Ascending aorta (tissue), 2 donors: ENCODE measurements around the gene CFAP54. TPM values are rescaled to one million over a fixed set of nuclear protein-coding genes. Genes with fewer than 3 reads are reported as not detected.

Source experiments
- DNase-seq, 2 donors: peaks; one replicate each; pipeline ENCODE4 v3.0.0-alpha.2; 2019; ENCODE audit warnings: low spot score in 2 of 2
- H3K27ac ChIP-seq, 2 donors: fragments of 200-600 bp; sonication (generic); one replicate each; pipeline ENCODE4 v1.5.1; 2016 to 2017; ENCODE audit warnings: mild to moderate bottlenecking in 1 of 2
- H3K27me3 ChIP-seq: fragments of 200-600 bp; sonication (generic); one replicate; pipeline ENCODE4 v1.5.1; 2017
- H3K36me3 ChIP-seq, 2 donors: fragments of 200-600 bp; sonication (generic); one replicate each; pipeline ENCODE4 v1.5.1; 2016
- H3K4me1 ChIP-seq, 2 donors: fragments of 200-600 bp; sonication (generic); one replicate each; pipeline ENCODE4 v1.5.1; 2016 to 2017; ENCODE audit warnings: mild to moderate bottlenecking in 1 of 2
- H3K4me3 ChIP-seq, 2 donors: fragments of 200-600 bp; sonication (generic); one replicate each; pipeline ENCODE4 v1.5.1; 2016 to 2017; ENCODE audit warnings: mild to moderate bottlenecking in 1 of 2
- H3K9me3 ChIP-seq, 2 donors: fragments of 200-600 bp; sonication (generic); one replicate each; pipeline ENCODE4 v1.5.1; 2016
- CTCF ChIP-seq, 3 experiments: fragments of 200-600 bp in 2 of 3; fragments of 450-650 bp in 1 of 3; sonication (generic) in 2 of 3; IDR thresholded peaks; one replicate each; pipeline ENCODE4 v1.5.1; 2016 to 2019; ENCODE audit warnings: antibody characterized with exemption in 3 of 3, mild to moderate bottlenecking in 1 of 3, moderate library complexity in 1 of 3
- intact Hi-C: fragments of 100-400 bp; cut with DNase I; formaldehyde crosslinking; loops from one replicate; pipeline ENCODE4 v1.15.1; 2023
- total RNA-seq: library from RNA; depleted of rRNA; stranded (reverse); fragments of >200 nt; gene quantifications from one replicate; pipeline ENCODE4 v1.1.0, GENCODE V29; 2016

Gene CFAP54
- total RNA-seq, 1 donor from 2014 or later, result not detected

DNA sequence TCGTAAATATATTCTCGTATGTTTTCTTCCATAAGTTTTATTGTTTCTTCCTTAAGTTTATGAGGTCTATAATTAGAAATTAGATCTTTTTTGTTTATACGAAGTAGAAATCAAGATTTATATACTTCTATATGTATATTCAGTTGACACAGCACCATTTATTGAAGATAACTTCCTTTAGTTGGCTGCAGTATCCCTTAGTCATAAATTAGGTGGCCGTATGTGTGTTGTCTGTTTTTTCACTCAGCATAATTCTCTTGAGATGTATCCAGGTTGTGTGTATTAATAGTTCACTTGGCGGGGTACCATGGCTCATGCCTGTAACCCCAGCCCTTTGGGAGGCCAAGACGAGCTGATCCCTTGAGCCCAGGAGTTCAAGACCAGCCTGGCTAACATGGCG is 40.5 kb downstream of the CFAP54 start:
- no peak overlapping the region for H3K4me3 ChIP-seq
- no peaks in the 10 kb centered on the region for H3K9me3 ChIP-seq
- no peaks in the 10 kb centered on the region for H3K4me1 ChIP-seq
- no peak overlapping the region for H3K27ac ChIP-seq
- no peaks in the 10 kb centered on the region for H3K36me3 ChIP-seq
- no peaks in the 10 kb centered on the region for H3K27me3 ChIP-seq
- no peak for TF ChIP-seq CTCF (IDR thresholded peaks at IDR 0.05)
- intact Hi-C loops, result no loop called here
- no peak for DNase-seq

GRCh38 chr12:96534339-96534738 is 45.0 kb downstream of the CFAP54 start:
- intact Hi-C loops, result no loop called here
- no peak for TF ChIP-seq CTCF (IDR thresholded peaks at IDR 0.05)
- no peak overlapping the region for H3K27ac ChIP-seq
- no peaks in the 10 kb centered on the region for H3K27me3 ChIP-seq
- no peaks in the 10 kb centered on the region for H3K36me3 ChIP-seq
- no peaks in the 10 kb centered on the region for H3K4me1 ChIP-seq
- DNase-seq, result no peak
- no peaks in the 10 kb centered on the region for H3K9me3 ChIP-seq
- H3K4me3 ChIP-seq, result no peak overlapping the region

DNA sequence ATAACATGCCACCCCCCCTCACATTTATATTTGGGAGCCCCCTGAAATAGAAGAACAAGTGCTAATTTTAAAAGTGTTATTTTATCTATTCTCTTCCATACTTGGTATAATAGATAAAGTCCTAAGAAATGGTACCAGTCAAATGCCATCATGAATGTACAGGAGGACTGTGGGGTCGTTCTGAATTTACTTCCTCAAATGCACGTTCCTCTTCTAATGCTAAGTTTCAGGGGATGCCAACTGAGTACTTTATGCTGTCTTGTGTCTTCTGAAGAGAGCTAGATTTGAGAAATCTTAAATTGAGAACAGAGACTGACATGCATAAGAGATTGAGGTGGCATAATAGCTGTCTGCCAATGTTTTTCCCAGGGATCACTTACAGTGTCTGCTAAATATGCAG is 59.0 kb downstream of the CFAP54 start:
- intact Hi-C loops, result no loop called here
- Histone ChIP-seq H3K27me3 (no peaks in the 10 kb centered on the region), H3K4me1 (no peaks in the 10 kb centered on the region), H3K9me3 (no peaks in the 10 kb centered on the region), H3K36me3 (no peaks in the 10 kb centered on the region), H3K4me3 (no peak overlapping the region), H3K27ac (no peak overlapping the region)
- DNase-seq, result no peak
- TF ChIP-seq CTCF (IDR thresholded peaks at IDR 0.05), result no peak

- Histone ChIP-seq H3K4me1 (no peaks in the 10 kb centered on the region), H3K4me3 (no peak overlapping the region), H3K27me3 (no peaks in the 10 kb centered on the region), H3K9me3 (no peaks in the 10 kb centered on the region), H3K36me3 (no peaks in the 10 kb centered on the region), H3K27ac (no peak overlapping the region)
- DNase-seq, result no peak
- intact Hi-C loops, result no loop called here
- TF ChIP-seq CTCF (IDR thresholded peaks at IDR 0.05), result no peak
Measured at GRCh38 chr12:96549341-96549740, 60.0 kb downstream of the CFAP54 start.

DNA sequence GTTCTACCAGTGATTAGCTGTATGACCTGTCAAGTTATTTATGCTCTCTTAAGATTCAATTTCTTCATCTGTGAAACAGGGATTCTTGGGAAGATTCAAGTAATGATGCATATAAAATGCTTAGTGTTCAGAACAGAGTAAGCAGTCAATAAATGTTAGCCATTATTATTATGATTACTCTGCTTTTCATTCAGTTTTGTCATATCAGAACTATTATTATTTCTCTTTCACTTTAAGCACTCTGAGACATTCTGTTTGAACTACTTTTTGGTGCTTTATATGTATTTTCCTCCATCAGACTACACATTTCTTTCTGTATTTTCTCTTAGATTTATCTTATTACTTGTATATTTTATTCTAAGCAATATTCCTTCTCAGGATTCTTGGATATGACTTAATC is 81.2 kb downstream of the CFAP54 start:
- Histone ChIP-seq H3K4me1 (no peaks in the 10 kb centered on the region), H3K27ac (no peak overlapping the region), H3K36me3 (no peaks in the 10 kb centered on the region), H3K9me3 (no peaks in the 10 kb centered on the region), H3K4me3 (no peak overlapping the region), H3K27me3 (no peaks in the 10 kb centered on the region)
- DNase-seq, result no peak
- intact Hi-C loops, result no loop called here
- no peak for TF ChIP-seq CTCF (IDR thresholded peaks at IDR 0.05)
